Naive thymus-derived CD4-positive, alpha-beta T cell (primary cell): ENCODE data around the gene CASP8AP2. TPM values are rescaled to one million over a fixed set of nuclear protein-coding genes. Genes with fewer than 3 reads are reported as not detected.
"Not testable (repeated sequence)": the region's sequence is repeated elsewhere in the genome, so short reads cannot be mapped to it uniquely, and the experiment has no call there.

Experiments
- ATAC-seq: fragments of 150-1000 bp; cut with Tn5 transposase; 2 replicates; pipeline ENCODE4 v1.10.0; 2021; ENCODE audit warnings: mild to moderate bottlenecking, moderate library complexity
- CTCF ChIA-PET: fragments of 350-600 bp; sonication (Branson Sonifier 250); formaldehyde crosslinking; loops from one replicate; lab custom pipeline; 2021; ENCODE audit warnings: antibody characterized with exemption; lab: Charles Lee
- POLR2A ChIA-PET: fragments of 350-600 bp; sonication (Branson Sonifier 250); formaldehyde crosslinking; loops from one replicate; lab custom pipeline; 2021; ENCODE audit warnings: antibody characterized with exemption, inconsistent platforms; lab: Charles Lee
- DNase-seq, 9 donors: peaks; one replicate each; pipeline versions ENCODE4 v3.0.0 to v3.0.0-alpha.2; 2020 to 2022; ENCODE audit warnings: mixed read lengths in 1 of 9
- H3K27ac ChIP-seq: one replicate; pipeline ENCODE4 v1.7.0; 2013; ENCODE audit warnings: mild to moderate bottlenecking, low read depth, low read length, moderate library complexity
- H3K27me3 ChIP-seq, 2 donors: one replicate each; pipeline ENCODE4 v1.7.0; 2013; ENCODE audit warnings: low read length in 2 of 2, mild to moderate bottlenecking in 2 of 2, moderate library complexity in 2 of 2; ENCODE audit not compliant: control insufficient read depth in 2 of 2, insufficient read depth in 2 of 2
- H3K36me3 ChIP-seq, 3 experiments: 1 replicate in 2 of 3; 2 replicates in 1 of 3; pipeline ENCODE4 v1.7.0; 2013; ENCODE audit warnings: low read length in 3 of 3, mild to moderate bottlenecking in 3 of 3, moderate library complexity in 1 of 3; ENCODE audit not compliant: insufficient read depth in 3 of 3, control insufficient read depth in 2 of 3
- H3K4me1 ChIP-seq, 2 donors: one replicate each; pipeline ENCODE4 v1.7.0; 2013; ENCODE audit warnings: low read length in 2 of 2, mild to moderate bottlenecking in 2 of 2, moderate library complexity in 1 of 2; ENCODE audit not compliant: control insufficient read depth in 2 of 2, insufficient read depth in 2 of 2
- H3K4me3 ChIP-seq: 2 replicates; pipeline ENCODE4 v1.7.0; 2013; ENCODE audit warnings: mild to moderate bottlenecking, low read length
- H3K9me3 ChIP-seq, 3 experiments: 1 replicate in 2 of 3; 2 replicates in 1 of 3; pipeline ENCODE4 v1.7.0; 2013; ENCODE audit warnings: low read length in 3 of 3; ENCODE audit not compliant: control insufficient read depth in 2 of 3
- H3K27ac Mint-ChIP-seq, 9 donors: one replicate each; pipeline ENCODE4 v1.8.0; 2020 to 2022; ENCODE audit warnings: mixed read lengths in 9 of 9, mild to moderate bottlenecking in 8 of 9, moderate library complexity in 5 of 9, inconsistent platforms in 2 of 9
- H3K27me3 Mint-ChIP-seq, 5 donors: one replicate each; pipeline ENCODE4 v1.8.0; 2021 to 2022; ENCODE audit warnings: mixed read lengths in 5 of 5, mild to moderate bottlenecking in 1 of 5
- H3K36me3 Mint-ChIP-seq, 5 donors: one replicate each; pipeline ENCODE4 v1.8.0; 2020 to 2022; ENCODE audit warnings: mixed read lengths in 5 of 5, mild to moderate bottlenecking in 3 of 5, inconsistent platforms in 1 of 5
- H3K4me1 Mint-ChIP-seq, 7 donors: one replicate each; pipeline ENCODE4 v1.8.0; 2020 to 2022; ENCODE audit warnings: mixed read lengths in 7 of 7, mild to moderate bottlenecking in 3 of 7, inconsistent platforms in 1 of 7
- H3K4me3 Mint-ChIP-seq, 10 donors: one replicate each; pipeline ENCODE4 v1.8.0; 2020 to 2022; ENCODE audit warnings: mild to moderate bottlenecking in 10 of 10, mixed read lengths in 10 of 10, moderate library complexity in 6 of 10, inconsistent platforms in 2 of 10
- H3K9me3 Mint-ChIP-seq, 11 donors: one replicate each; pipeline ENCODE4 v1.8.0; 2020 to 2022; ENCODE audit warnings: mixed read lengths in 11 of 11, mild to moderate bottlenecking in 4 of 11, inconsistent platforms in 1 of 11, moderate library complexity in 1 of 11
- intact Hi-C, 2 donors: fragments of 100-400 bp; cut with micrococcal nuclease; formaldehyde crosslinking; loops; one replicate each; pipeline ENCODE4 v1.15.1; 2023
- polyA plus RNA-seq, 2 donors: library from polyadenylated mRNA; unstranded; fragments of 300-500 nt; fragmentation: Illumina TruSeq; gene quantifications; one replicate each; pipeline ENCODE4 v1.2.3, GENCODE V29; 2021
- total RNA-seq, 6 experiments: library from RNA in 5 of 6; stranded (reverse) in 5 of 6; gene quantifications; 1 replicate in 5 of 6; 2 replicates in 1 of 6; pipeline ENCODE4 v1.2.3 and lab custom pipeline; 2021 to 2026

The CASP8AP2 gene
- 10 to 100 TPM; 21.2 to 44.8 (median 34.5) TPM for total RNA-seq
- 10 to 100 TPM; 43.2 to 51.0 TPM for polyA plus RNA-seq
- 130 reads per million, percentile 88 among the genes with 10 or more reads in this experiment for total RNA-seq (lab: John Stamatoyannopoulos, UW)

DNA sequence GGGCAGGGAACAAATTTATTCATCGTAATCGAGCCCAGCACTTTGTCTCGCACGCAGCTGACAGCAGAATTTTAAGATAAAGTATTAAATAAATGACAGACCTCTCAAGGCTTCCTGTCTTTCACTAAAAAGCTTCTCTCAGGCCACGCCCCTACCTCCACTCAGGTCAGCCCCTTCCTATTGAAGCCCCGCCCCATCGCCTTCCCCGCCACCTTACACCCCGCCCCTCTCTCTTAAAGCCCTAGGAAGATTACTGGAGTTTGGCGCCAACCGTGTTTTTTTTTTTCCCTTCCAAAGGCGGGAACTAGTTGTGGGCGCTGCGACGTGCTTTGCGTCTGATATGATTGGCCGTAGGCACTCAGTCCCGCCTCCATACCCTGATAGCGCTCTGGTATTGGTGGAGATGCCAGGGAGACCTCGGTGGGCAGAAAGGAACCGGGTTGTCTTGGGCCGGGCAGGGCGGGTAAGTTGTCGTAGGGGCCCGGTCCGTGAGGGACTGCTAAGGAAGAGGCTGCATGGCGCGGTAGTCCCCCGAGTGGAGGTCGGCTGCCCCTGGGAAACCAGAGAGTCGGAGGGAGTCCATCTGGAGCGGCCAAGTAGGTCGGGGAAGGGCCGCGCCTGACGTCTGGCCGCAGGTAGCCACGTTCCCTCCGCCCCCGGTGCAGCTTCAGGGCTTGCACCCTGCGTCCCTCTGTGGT, at the start of gene CASP8AP2:
Gene CASP8AP2 (plus strand): TSS at position 409 of the 698 bp plus-strand sequence.
- Mint-ChIP-seq H3K36me3 (peaks cover 0 to 22% (median 12%) of the 10 kb centered on the region in 5 donors), H3K4me3 (peak within 1 kb of the TSS; percentile 92 to 100 (median 99)), H3K4me1 (peaks cover 10 to 45% (median 32%) of the 10 kb centered on the region in 7 donors), H3K9me3 (no peaks in the 10 kb centered on the region), H3K27me3 (no peaks in the 10 kb centered on the region), H3K27ac (peak within 1 kb of the TSS; percentile 84 to 97 (median 95))
- ChIA-PET POLR2A (interaction anchor here (0.6 to 3.2 kb wide), 11 partner anchors 10 to 749 kb away, joined by 3 to 68 read pairs (median 3); partner anchors contain the start of genes MDN1 and PNRC1), CTCF (interaction anchor here (0.6 to 1.5 kb wide), 3 partner anchors 9 to 595 kb away, joined by 3 to 15 read pairs (median 5); partner anchors contain the start of gene MDN1)
- peaks cover 9 to 13% of the 10 kb centered on the region in 2 donors for H3K4me1 ChIP-seq
- peaks cover 0 to 7% (median 0%) of the 10 kb centered on the region in 3 experiments for H3K36me3 ChIP-seq
- DNase-seq = peak; percentile 71 to 98 (median 96)
- peak within 1 kb of the TSS; percentile 83 for H3K27ac ChIP-seq
- H3K4me3 ChIP-seq = peak within 1 kb of the TSS; percentile 96
- no peaks in the 10 kb centered on the region for H3K27me3 ChIP-seq
- intact Hi-C loops = loop anchor here (1.0 to 10.0 kb wide), 18 partner anchors 10 to 866 kb away; partner anchors contain the start of genes BACH2 (in 2 of the 2), LYRM2 (in 2 of the 2), MAP3K7 (in 2 of the 2) and MDN1 (in 2 of the 2)
- H3K9me3 ChIP-seq = no peaks in the 10 kb centered on the region
- ATAC-seq = peak; percentile 97

DNA sequence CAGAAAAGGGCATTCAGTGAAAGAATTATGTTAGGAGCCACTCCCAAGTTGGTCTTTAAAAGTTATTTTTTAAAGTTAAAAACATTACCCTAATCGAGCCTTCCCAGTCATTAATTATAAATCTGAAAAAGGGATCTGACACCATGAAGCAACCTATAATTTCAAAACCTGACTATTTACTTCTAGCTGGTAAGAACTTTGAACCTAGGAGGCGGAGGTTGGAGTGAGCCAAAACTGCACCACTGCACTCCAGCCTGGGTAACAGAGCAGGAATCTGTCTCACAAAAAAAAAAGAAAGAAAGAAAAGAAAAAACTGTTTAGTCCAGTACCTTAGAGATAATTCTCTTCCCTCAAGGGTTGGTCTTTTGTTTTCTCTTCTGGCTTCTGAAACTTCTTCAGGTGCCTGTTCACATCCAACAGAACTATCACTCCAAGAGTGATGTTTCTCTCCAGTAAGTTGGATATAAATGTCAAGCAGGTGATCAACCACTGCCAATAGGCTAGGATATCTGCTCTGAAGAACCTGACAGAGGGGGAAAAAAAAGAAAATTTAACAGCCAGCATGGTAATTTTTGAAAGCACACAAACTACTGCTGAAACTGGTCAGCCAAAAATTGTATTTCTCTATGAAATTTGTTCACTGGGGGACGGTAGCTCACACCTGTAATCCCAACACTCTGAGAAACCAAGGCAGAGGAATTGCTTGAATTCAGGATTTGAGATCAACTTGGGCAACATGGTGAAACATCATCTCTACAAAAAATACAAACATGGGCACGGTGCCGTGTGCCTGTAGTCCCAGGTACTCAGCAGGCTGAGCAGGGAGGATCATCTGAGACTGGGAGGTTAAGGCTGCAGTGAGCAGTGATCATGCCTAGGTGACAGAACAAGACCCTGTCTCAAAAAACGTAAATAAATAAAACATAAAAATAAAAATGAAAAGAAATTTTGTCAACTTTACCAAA, 48.3 kb upstream of the CASP8AP2 start:
- DNase-seq (no peak), ATAC-seq (no peak)
- Histone ChIP-seq H3K27ac (no peak overlapping the region), H3K36me3 (peaks cover 10 to 57% (median 10%) of the 10 kb centered on the region in 3 experiments), H3K4me1 (no peaks in the 10 kb centered on the region), H3K9me3 (no peaks in the 10 kb centered on the region), H3K4me3 (no peak overlapping the region), H3K27me3 (no peaks in the 10 kb centered on the region)
- ChIA-PET CTCF (no interaction called here), POLR2A (no interaction called here)
- Mint-ChIP-seq H3K4me3 (no peak overlapping the region), H3K27me3 (no peaks in the 10 kb centered on the region), H3K27ac (peak overlapping the region in 1 of 9 donors; percentile 38), H3K4me1 (peaks cover 0 to 12% (median 0%) of the 10 kb centered on the region in 7 donors), H3K9me3 (peaks cover 0 to 7% (median 2%) of the 10 kb centered on the region in 11 donors), H3K36me3 (peaks cover 7 to 67% (median 54%) of the 10 kb centered on the region in 5 donors)
- intact Hi-C loops = no loop called here

DNA sequence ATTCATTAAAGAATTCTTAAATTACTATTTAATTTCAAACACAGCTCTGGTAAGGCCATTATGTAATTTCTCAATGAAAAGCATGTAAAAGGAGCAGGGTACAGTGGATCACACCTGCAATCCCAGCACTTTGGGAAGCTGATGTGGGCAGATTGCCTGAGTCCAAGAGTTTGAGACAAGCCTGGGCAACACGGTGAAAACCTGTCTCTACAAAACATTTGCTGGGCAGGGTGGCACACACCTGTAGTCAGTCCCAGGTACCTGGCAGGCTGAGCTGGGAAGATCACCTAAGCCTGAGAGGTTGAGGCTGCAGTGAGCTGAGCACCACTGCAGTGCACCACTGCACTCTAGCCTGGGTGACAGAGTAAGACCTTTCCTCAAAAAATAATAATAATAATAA, 47.5 kb upstream of the CASP8AP2 start:
- peaks cover 0 to 7% (median 2%) of the 10 kb centered on the region in 11 donors for H3K9me3 Mint-ChIP-seq
- peaks cover 10 to 62% (median 10%) of the 10 kb centered on the region in 3 experiments for H3K36me3 ChIP-seq
- H3K36me3 Mint-ChIP-seq = peaks cover 7 to 70% (median 58%) of the 10 kb centered on the region in 5 donors
- no peaks in the 10 kb centered on the region for H3K9me3 ChIP-seq
- H3K4me1 ChIP-seq = no peaks in the 10 kb centered on the region
- no peak overlapping the region for H3K4me3 Mint-ChIP-seq
- CTCF ChIA-PET = no interaction called here
- H3K27ac ChIP-seq = no peak overlapping the region
- H3K4me3 ChIP-seq = no peak overlapping the region
- peaks cover 0 to 12% (median 0%) of the 10 kb centered on the region in 7 donors for H3K4me1 Mint-ChIP-seq
- no peak overlapping the region for H3K27ac Mint-ChIP-seq
- no peaks in the 10 kb centered on the region for H3K27me3 Mint-ChIP-seq
- intact Hi-C loops = no loop called here
- ATAC-seq = no peak
- POLR2A ChIA-PET = no interaction called here
- no peaks in the 10 kb centered on the region for H3K27me3 ChIP-seq
- DNase-seq = no peak

DNA sequence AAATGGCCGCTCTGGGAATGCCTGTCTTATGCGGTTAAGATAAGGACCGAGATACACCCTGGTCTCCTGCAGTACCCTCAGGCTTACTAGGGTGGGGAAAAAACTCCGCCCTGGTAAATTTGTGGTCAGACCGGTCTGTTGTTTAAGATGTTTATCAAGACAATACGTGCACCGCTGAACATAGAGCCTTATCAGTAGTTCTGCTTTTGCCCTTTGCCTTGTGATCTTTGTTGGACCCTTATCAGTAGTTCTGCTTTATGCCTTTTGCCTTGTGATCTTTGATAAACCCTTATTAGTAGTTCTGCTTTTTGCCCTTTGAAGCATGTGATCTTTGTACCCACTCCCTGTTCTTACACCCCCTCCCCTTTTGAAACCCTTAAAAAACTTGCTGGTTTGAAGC, 46.4 kb upstream of the CASP8AP2 start:
- intact Hi-C loops, H3K27ac Mint-ChIP-seq: not testable (repeated sequence)

DNA sequence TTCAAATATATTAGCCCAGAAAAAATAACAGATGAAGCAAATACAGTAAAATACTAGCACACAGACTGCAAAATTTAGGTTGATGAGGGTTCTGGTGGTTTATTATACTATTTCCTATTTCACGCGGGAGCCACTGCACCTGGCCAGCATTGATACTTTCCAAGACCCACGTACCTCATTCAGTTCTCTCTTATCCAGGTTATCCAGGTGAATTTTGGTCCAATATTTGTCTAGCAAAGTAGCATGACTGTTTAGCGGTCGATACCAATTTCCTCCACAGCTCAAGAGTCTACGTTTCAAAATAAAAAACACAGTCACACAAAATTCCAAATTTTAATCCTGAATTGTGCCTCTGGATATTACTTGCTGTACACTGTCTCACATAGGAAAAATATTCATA, 44.8 kb upstream of the CASP8AP2 start:
- Histone ChIP-seq H3K9me3 (no peaks in the 10 kb centered on the region), H3K27ac (no peak overlapping the region), H3K36me3 (peaks cover 6 to 77% (median 16%) of the 10 kb centered on the region in 3 experiments), H3K27me3 (no peaks in the 10 kb centered on the region), H3K4me3 (no peak overlapping the region), H3K4me1 (no peaks in the 10 kb centered on the region)
- Mint-ChIP-seq H3K36me3 (peaks cover 23 to 79% (median 73%) of the 10 kb centered on the region in 5 donors), H3K9me3 (peaks cover 0 to 7% (median 2%) of the 10 kb centered on the region in 11 donors), H3K4me1 (peaks cover 0 to 9% (median 0%) of the 10 kb centered on the region in 7 donors), H3K27ac (no peak overlapping the region), H3K27me3 (no peaks in the 10 kb centered on the region), H3K4me3 (no peak overlapping the region)
- POLR2A ChIA-PET = no interaction called here
- intact Hi-C loops = no loop called here
- DNase-seq (no peak), ATAC-seq (no peak)
- CTCF ChIA-PET = no interaction called here

More for the DNA sequence above, 46.4 kb upstream of the CASP8AP2 start:
- H3K27me3 ChIP-seq, CTCF ChIA-PET, H3K27ac ChIP-seq, H3K9me3 ChIP-seq, H3K27me3 Mint-ChIP-seq, H3K4me3 Mint-ChIP-seq, H3K4me3 ChIP-seq, H3K4me1 Mint-ChIP-seq, H3K4me1 ChIP-seq, ATAC-seq, DNase-seq, H3K9me3 Mint-ChIP-seq: not testable (repeated sequence)
- peaks cover 10 to 73% (median 14%) of the 10 kb centered on the region in 3 experiments for H3K36me3 ChIP-seq
- POLR2A ChIA-PET = interaction anchor here (0.8 kb wide), 1 partner anchor 55 kb away, joined by 3 read pairs; no protein-coding TSS in a partner anchor
- peaks cover 15 to 75% (median 66%) of the 10 kb centered on the region in 5 donors for H3K36me3 Mint-ChIP-seq

DNA sequence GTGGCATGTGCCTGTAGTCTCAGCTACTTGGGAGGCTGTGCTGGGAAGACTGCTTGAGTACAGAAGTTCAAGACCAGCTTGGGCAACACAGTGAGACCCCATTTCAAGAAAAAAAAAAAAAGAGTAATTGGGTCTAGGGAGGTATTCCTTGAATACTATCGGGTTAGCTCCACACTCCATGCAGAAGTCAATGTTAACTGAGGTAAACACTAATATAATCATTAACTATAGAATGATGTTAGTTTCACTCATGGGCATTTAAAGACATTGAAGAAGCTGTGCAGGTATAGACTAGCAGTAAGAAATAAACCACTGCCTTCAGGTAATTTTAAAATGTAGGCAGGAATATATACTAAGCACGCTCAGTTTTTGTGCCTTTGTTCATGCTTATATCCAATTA, 42.7 kb upstream of the CASP8AP2 start:
- no peaks in the 10 kb centered on the region for H3K27me3 Mint-ChIP-seq
- ChIA-PET CTCF (no interaction called here), POLR2A (interaction anchor here (1.0 kb wide), 1 partner anchor 32 kb away, joined by 3 read pairs; the partner anchor contains the start of gene MDN1)
- H3K36me3 Mint-ChIP-seq = peaks cover 21 to 67% (median 62%) of the 10 kb centered on the region in 5 donors
- H3K9me3 Mint-ChIP-seq = peaks cover 0 to 7% (median 2%) of the 10 kb centered on the region in 11 donors
- no peak overlapping the region for H3K27ac Mint-ChIP-seq
- no peaks in the 10 kb centered on the region for H3K4me1 ChIP-seq
- no peak for DNase-seq
- H3K27me3 ChIP-seq = no peaks in the 10 kb centered on the region
- no peak overlapping the region for H3K27ac ChIP-seq
- H3K4me3 ChIP-seq = no peak overlapping the region
- intact Hi-C loops = no loop called here
- H3K4me1 Mint-ChIP-seq = peaks cover 0 to 7% (median 0%) of the 10 kb centered on the region in 7 donors
- ATAC-seq = no peak
- peaks cover 6 to 70% (median 11%) of the 10 kb centered on the region in 3 experiments for H3K36me3 ChIP-seq
- no peak overlapping the region for H3K4me3 Mint-ChIP-seq
- H3K9me3 ChIP-seq = no peaks in the 10 kb centered on the region
